Sigmoid colon (tissue), 7 donors: ENCODE data around the gene WNT1. TPM values are rescaled to one million over a fixed set of nuclear protein-coding genes. Genes with fewer than 3 reads are reported as not detected.

Source experiments
- DNase-seq: peaks from one replicate; pipeline ENCODE4 v3.0.0-alpha.2; 2019
- H3K27ac ChIP-seq, 4 donors: fragments of 200-600 bp; sonication (generic); one replicate each; pipeline ENCODE4 v1.5.1; 2016 to 2019; ENCODE audit warnings: mild to moderate bottlenecking in 1 of 4
- H3K27me3 ChIP-seq, 3 donors: fragments of 200-600 bp; sonication (generic); one replicate each; pipeline ENCODE4 v1.5.1; 2019; ENCODE audit warnings: mild to moderate bottlenecking in 1 of 3
- H3K36me3 ChIP-seq, 4 donors: fragments of 200-600 bp; sonication (generic); one replicate each; pipeline ENCODE4 v1.5.1; 2016 to 2019
- H3K4me1 ChIP-seq, 4 donors: fragments of 200-600 bp; sonication (generic); one replicate each; pipeline ENCODE4 v1.5.1; 2017 to 2019
- H3K4me3 ChIP-seq, 4 donors: fragments of 200-600 bp; sonication (generic); one replicate each; pipeline ENCODE4 v1.5.1; 2017 to 2019; ENCODE audit warnings: mild to moderate bottlenecking in 2 of 4, moderate library complexity in 1 of 4
- H3K9me3 ChIP-seq, 4 donors: fragments of 200-600 bp in 3 of 4; sonication (generic) in 3 of 4; one replicate each; pipeline versions ENCODE4 v1.5.1 to v1.6.1; 2013 to 2019
- CTCF ChIP-seq, 4 experiments: fragments of 450-650 bp in 3 of 4; fragments of 200-600 bp in 1 of 4; IDR thresholded peaks; one replicate each; pipeline ENCODE4 v1.5.1; 2016 to 2019; ENCODE audit warnings: antibody characterized with exemption in 4 of 4, mild to moderate bottlenecking in 3 of 4, moderate library complexity in 2 of 4
- EP300 ChIP-seq, 4 donors: sonication (generic); formaldehyde crosslinking; IDR thresholded peaks; one replicate each; pipeline ENCODE4 v1.6.1; 2017; ENCODE audit warnings: antibody characterized with exemption in 4 of 4
- POLR2A ChIP-seq, 2 donors: fragments of 450-650 bp; IDR thresholded peaks; one replicate each; pipeline ENCODE4 v1.6.1; 2016; ENCODE audit warnings: antibody characterized with exemption in 2 of 2, mild to moderate bottlenecking in 2 of 2, moderate library complexity in 2 of 2
- POLR2AphosphoS5 ChIP-seq, 4 donors: sonication (generic); formaldehyde crosslinking; IDR thresholded peaks; one replicate each; pipeline ENCODE4 v1.6.1; 2017; ENCODE audit warnings: antibody characterized with exemption in 4 of 4
- WGBS, 2 donors: extraction: QIAGEN DNeasy Blood & Tissue Kit; methylation state at CpG; one replicate each; pipeline ENCODE4 v1.1.7; 2013; 5-methylcytosine and 5-hydroxymethylcytosine counted together
- intact Hi-C: fragments of 100-400 bp; cut with DNase I; formaldehyde crosslinking; loops from one replicate; pipeline ENCODE4 v1.15.1; 2023
- polyA plus RNA-seq, 3 donors: library from polyadenylated mRNA; stranded (reverse); fragments of 200-250 nt; gene quantifications; one replicate each; pipeline ENCODE4 v1.2.3, GENCODE V29; 2013
- total RNA-seq, 4 donors: library from RNA; depleted of rRNA; stranded (reverse); fragments of >200 nt; gene quantifications; one replicate each; pipeline ENCODE4 v1.1.0, GENCODE V29; 2016
- donor health status: healthy with polysubstance abuse.
- donor health status: Bipolar disorder and iron deficiency.
- donor health status: healthy.

The WNT1 gene
- total and polyA plus RNA-seq, 7 donors, result 0.10 TPM; not detected in 6

DNA sequence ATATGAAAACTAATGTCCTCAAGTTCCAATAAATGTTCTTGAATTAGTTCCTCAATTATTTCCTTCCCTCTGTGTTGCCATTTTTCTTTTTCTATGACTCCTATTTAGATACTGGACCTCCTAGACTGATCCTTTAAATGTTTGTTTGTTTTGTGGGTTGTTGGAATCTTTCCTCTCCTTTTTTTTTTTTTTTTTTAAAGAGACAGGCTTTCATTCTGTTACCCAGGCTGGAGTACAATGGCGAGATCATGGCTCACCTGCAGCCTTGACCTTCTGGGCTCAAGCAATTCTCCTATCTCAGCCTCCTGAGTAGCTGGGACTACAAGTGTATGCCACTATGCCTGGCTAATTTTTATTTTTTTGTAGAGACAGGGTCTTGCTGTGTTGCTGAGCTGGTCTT, 30.8 kb downstream of the WNT1 start:
- no peak overlapping the region for H3K4me3 ChIP-seq
- intact Hi-C loops, result no loop called here
- TF ChIP-seq POLR2A (IDR thresholded peaks at IDR 0.05) (no peak), CTCF (IDR thresholded peaks at IDR 0.05) (no peak), POLR2AphosphoS5 (IDR thresholded peaks at IDR 0.05) (no peak), EP300 (IDR thresholded peaks at IDR 0.05) (no peak)
- H3K4me1 ChIP-seq, result no peaks in the 10 kb centered on the region
- peaks cover 4 to 77% (median 43%) of the 10 kb centered on the region in 4 donors for H3K36me3 ChIP-seq
- H3K27me3 ChIP-seq, result peaks cover 0 to 51% (median 10%) of the 10 kb centered on the region in 3 donors
- no peak for DNase-seq
- H3K27ac ChIP-seq, result no peak overlapping the region
- WGBS, 2 donors, result 72 to 94% methylated on average over 1 of the region's 1 CpG
- H3K9me3 ChIP-seq, result no peaks in the 10 kb centered on the region

DNA sequence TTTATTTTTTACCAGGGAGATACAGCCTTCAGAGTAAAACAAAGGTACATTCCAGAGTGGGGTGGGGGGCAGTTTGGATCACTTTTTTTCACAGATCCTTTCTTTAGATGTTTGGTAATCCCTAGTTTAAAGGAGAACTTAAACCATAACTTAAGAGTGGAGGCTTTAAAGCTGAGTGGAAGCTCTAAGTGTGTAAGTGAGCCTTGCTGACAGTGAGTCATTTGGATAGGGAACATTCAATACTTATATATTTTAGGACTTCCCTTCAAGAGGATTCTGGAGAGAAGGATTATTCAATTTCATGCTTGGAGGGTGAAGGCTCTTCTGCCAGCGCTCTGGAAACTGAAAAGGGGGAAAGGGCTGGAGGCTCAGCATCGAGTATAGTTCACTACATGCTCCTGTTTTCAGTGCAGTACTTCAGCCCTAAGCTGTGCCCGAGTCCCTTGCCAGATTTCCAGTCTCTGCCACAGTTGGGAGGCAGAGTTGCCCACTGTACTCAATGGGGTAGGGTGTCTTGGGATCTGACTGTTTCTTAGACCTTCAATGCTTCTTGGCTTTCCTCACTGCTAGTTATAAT, 32.1 kb downstream of the WNT1 start:
- no peak for DNase-seq
- H3K4me3 ChIP-seq, result no peak overlapping the region
- no peaks in the 10 kb centered on the region for H3K9me3 ChIP-seq
- TF ChIP-seq EP300 (IDR thresholded peaks at IDR 0.05) (no peak), CTCF (IDR thresholded peaks at IDR 0.05) (no peak), POLR2A (IDR thresholded peaks at IDR 0.05) (no peak), POLR2AphosphoS5 (IDR thresholded peaks at IDR 0.05) (no peak)
- H3K27me3 ChIP-seq, result peaks cover 0 to 38% (median 5%) of the 10 kb centered on the region in 3 donors
- intact Hi-C loops, result loop anchor here (10.0 kb wide), 1 partner anchor 295 kb away; the partner anchor contains the start of gene CCNT1
- H3K4me1 ChIP-seq, result no peaks in the 10 kb centered on the region
- 92 to 96% methylated on average over 3 of the region's 3 CpGs for WGBS, 2 donors
- H3K36me3 ChIP-seq, result peaks cover 0 to 65% (median 31%) of the 10 kb centered on the region in 4 donors
- H3K27ac ChIP-seq, result no peak overlapping the region

GRCh38 chr12:49012739-49013138, 34.6 kb downstream of the WNT1 start:
- Histone ChIP-seq H3K9me3 (no peaks in the 10 kb centered on the region), H3K4me3 (no peak overlapping the region), H3K27ac (no peak overlapping the region), H3K36me3 (peaks cover 0 to 54% (median 24%) of the 10 kb centered on the region in 4 donors), H3K27me3 (peaks cover 0 to 21% (median 0%) of the 10 kb centered on the region in 3 donors), H3K4me1 (peaks cover 0 to 11% (median 7%) of the 10 kb centered on the region in 4 donors)
- no peak for DNase-seq
- intact Hi-C loops, result loop anchor here (10.0 kb wide), 1 partner anchor 298 kb away; the partner anchor contains the start of gene CCNT1
- no peak for TF ChIP-seq POLR2A (IDR thresholded peaks at IDR 0.05)
- no peak for TF ChIP-seq CTCF (IDR thresholded peaks at IDR 0.05)
- no peak for TF ChIP-seq POLR2AphosphoS5 (IDR thresholded peaks at IDR 0.05)
- TF ChIP-seq EP300 (IDR thresholded peaks at IDR 0.05), result no peak

DNA sequence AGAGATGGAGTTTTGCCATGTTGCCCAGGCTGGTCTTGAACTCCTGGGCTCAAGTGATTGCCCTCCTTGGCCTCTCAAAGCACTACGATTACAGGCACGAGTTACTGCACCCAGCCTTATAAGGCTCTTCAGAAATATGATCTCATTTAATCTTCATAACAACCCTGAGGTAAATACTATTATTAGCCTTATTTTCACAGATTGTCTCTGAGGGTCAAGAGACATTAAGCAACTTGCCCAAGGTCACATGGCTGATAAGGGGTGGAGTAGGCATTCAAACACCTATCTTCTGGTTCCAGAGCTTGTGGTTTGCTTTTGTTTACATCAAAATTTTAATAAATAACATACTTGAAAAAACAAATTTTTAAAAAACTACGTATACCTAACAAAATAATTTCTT, 35.3 kb downstream of the WNT1 start:
- H3K36me3 ChIP-seq, result peaks cover 0 to 48% (median 24%) of the 10 kb centered on the region in 4 donors
- no peak for TF ChIP-seq POLR2AphosphoS5 (IDR thresholded peaks at IDR 0.05)
- no peak for TF ChIP-seq POLR2A (IDR thresholded peaks at IDR 0.05)
- TF ChIP-seq EP300 (IDR thresholded peaks at IDR 0.05), result no peak
- no peak for TF ChIP-seq CTCF (IDR thresholded peaks at IDR 0.05)
- DNase-seq, result no peak
- 94 to 95% methylated on average over 3 of the region's 3 CpGs for WGBS, 2 donors
- H3K27me3 ChIP-seq, result peaks cover 0 to 14% (median 0%) of the 10 kb centered on the region in 3 donors
- intact Hi-C loops, result loop anchor here (10.0 kb wide), 1 partner anchor 299 kb away; the partner anchor contains the start of gene CCNT1
- H3K9me3 ChIP-seq, result no peaks in the 10 kb centered on the region
- H3K4me3 ChIP-seq, result no peak overlapping the region
- no peak overlapping the region for H3K27ac ChIP-seq
- peaks cover 0 to 15% (median 11%) of the 10 kb centered on the region in 4 donors for H3K4me1 ChIP-seq
